Globus pallidus (tissue), 1 donor: ENCODE measurements around the gene ANKS1B.

Experiments used
- DNase-seq: peaks from one replicate; pipeline ENCODE4 v3.0.0-alpha.2; 2015; ENCODE audit warnings: low spot score

ANKS1B gene

DNA sequence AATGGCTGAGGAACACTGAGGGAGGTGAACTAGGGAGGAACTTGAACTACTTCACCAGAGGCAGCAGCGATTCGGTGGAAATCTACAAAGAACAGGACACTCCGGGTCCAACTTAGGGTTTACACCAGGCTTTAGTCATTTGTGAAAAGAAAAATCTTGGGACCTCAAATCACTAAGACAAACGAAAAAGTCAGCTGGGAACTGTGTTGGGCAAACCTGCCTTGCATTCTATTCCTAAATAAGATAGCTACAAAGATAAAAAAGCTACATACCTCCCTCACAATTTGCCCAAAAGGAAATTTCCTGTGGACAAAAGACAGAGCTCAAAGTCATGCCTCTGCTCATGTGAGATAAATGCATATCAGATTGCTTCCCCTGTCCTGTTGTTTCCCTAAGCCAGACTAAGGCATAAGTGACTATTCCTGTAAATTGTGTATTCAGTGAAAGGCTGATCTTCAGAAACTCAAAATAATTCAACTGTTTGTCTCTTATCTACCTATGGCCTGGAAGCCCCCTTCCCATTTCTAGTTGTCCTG lies 1233.1 kb downstream of the ANKS1B start:
- DNase-seq = no peak

DNA sequence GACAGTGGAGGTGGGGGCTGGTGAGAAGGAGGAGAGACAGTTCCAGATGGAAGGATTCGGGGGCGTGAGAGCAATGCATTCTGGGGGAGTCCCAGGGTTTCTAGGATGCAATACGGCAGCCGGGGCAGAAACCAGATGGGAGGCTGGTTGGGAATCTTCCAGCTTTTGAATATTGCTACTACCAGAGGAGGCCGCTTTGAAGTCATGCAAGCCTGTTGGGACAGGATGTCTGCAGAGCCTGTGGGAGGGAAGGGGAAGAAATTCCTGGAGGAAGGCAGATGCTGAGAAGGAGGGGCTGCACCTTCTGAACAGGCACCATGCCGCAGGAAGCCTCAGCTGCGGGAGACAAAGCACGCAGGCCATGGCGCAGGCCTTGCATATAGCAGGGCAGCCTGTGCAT lies 1234.2 kb downstream of the ANKS1B start:
- DNase-seq = no peak

DNA sequence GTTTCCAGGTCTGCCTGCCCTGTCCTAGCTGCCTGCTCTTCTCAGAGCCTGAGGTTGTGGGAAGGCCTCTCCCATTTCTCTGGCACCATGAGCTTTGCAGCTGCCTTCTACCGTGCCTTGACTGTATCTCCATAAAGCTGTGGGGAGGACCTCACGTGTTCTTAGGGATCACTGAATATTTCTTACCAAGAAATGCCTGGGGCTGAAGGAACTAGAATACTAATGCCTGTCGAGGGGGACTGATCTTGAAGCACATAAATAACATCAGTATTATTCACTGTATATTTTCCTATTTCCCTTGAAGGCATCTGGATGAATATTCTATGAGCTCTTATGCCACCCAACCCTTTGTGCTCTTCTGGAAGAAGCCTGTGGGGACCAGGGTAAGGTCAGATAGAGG lies 1236.3 kb downstream of the ANKS1B start:
- no peak for DNase-seq

DNA sequence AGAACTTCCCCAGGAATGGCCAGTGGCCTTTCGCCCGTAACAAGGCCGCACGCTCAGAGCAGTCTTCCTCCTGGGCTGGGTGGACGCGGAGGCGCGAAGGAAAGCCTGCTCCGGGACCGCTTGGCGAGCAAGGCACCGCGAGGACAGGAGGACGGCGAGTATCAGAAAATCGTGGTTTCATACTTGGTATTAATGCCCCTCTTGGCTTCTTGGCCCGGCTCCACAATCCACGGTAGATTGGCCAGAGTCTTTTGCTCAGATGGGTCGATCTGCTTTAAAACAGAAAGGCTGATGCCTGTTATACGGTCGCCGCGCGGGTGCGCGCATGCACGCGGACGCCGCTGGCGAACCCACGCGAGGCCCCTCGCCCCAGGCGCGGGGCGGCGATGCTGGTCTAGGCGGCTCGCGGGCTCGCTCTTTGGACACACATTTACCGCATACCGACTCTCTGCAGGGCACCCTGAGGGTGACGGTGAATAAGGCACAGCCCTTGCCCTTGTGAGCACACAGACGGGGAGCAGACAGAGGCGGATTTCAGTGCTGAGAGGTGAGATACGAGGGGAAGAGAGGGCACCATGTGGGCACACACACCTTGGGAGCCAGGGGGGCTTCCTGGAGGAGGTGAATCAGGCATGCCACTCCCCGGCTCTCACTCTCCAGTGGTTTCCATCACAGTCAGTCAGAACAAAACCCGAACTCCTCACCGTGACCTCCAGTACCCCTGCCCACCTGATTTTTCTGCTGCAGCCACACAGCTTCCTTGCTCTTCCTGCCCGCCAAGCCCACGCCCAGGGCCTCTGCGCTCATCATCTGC lies 1239.0 kb downstream of the ANKS1B start:
- DNase-seq = no peak

DNA sequence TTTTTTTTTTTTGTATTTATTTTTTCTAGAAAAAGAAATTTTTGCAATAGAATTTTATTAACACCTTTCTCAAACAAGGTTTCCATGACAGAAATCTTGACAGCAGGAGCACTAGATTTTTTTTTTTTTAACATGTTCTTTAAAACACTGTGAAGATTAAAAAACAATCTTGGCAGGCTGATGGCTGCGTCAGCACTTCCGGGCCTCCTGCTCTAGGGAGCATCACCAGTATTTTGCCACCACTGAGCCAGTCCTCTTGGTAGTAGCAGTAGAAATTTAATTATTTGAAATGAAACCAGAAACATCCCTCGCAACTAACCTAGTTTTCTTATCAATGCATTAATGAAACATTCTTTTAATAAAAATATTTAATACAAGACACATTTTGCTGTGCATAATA lies 1240.1 kb downstream of the ANKS1B start:
- DNase-seq = no peak

DNA sequence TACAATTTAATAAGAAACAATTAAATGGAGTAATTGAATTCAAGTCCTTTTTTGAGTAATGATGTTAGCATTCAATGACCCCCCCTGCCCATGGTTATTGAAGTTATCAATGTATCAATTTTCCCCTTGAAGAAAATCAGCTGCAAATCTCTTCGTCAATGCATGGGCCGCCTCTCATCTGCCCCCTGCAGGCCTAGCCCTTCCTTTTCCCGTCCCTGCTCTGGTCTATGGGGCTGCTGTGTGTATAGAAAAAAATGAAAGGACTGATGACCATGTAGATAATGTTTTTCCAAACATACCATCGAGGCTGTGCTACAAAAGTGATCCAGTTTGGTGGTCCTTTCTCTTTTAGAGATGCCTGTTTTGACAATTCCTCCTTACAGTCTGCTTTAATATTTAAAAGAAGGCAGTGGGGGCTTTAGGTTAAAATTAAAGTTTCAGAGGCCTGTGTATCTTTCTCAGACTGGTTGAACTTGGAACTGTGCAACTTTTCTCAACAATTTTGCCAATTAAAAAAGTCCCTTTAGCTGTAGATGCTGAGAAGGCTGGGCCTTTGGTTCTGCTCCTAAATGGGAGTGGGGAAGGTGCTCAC lies 1241.3 kb downstream of the ANKS1B start:
- peak; percentile 72 for DNase-seq

DNA sequence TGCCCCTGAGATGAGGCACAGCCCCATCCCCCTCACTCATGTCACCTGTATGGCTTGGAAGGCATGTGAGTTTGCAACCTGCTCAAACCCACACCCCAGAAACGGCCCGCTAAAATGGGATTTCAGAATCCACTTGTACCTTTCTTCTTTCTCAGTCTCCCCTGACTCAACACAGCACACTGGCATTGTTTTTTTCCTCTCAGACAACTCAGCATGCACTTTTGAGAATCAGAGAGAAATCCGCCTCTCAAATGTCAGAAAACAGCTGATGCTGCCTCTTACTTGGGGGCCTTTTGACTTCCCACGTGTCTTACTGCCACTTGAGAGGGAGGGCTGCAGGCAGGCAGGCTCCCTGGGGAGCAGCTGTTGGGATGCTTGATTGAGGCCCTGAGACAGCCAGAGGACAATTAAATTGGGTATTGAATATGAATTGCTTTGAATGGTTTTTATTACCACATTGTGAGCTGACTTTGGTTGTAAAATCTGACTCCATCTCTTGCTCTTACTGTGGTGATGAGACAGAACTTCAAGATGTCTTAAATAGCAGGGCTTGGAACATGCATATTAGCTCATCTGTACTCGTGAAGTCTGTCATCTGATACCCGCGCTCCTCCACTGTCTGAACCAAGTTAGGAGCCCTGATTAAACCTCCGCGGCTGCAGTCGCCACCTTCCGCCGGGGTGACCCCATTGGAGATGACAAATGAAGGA lies 1243.0 kb downstream of the ANKS1B start:
- DNase-seq = no peak

DNA sequence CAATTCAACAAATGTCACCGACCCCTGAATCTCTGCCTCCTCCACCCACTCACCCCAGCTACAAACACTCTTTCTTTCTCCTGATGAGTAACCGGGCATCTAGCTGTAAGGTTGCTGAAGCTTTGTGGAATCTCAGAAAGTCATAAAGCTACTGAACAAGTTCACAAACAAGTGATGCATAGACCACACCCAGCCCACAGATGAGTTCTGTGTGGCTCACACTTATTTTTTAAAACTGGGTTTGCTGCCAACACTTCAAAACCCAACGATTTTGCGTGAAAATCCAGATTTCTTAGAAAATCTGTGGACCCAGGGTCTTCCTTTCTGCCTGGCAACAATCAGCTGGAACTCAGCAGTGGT lies 1243.6 kb downstream of the ANKS1B start:
- no peak for DNase-seq

DNA sequence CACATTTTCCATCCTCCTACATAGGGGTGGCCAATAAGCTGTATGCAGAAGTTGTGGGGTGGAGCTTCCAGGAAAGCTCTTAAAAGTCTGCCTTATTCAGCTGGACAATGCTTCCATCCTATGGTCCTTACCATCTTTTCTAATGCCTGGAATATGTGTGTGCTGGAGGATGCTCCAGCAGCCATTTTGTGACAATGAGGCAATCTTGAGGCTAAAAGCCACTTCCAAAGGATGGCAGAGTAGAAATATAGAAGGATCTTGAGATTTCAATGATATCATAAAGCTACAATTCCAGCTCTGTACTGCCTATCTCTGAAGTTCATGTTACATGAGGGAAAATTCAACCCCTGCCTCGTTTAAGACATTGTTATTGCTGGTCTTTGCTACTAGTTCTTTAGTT lies 1244.0 kb downstream of the ANKS1B start:
- no peak for DNase-seq

DNA sequence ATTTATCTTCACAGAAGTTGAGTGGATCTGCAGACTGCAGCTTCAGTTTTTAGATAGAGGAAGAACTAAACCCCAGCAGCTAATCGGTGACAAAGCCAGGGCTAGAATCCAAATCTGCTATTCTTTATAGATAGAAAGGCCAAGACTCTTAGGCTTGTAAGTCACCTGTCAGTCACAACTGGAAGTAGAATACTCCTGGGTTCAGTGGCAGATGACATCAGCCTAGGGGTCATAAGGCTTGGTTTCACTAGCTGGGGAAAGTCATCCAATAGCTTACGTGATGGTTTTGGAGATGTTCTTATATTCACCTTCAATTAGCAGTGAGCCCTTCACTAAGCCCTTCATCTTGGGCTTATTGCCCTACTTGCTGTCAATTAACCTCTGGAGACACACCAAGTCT lies 1246.2 kb downstream of the ANKS1B start:
- no peak for DNase-seq

DNA sequence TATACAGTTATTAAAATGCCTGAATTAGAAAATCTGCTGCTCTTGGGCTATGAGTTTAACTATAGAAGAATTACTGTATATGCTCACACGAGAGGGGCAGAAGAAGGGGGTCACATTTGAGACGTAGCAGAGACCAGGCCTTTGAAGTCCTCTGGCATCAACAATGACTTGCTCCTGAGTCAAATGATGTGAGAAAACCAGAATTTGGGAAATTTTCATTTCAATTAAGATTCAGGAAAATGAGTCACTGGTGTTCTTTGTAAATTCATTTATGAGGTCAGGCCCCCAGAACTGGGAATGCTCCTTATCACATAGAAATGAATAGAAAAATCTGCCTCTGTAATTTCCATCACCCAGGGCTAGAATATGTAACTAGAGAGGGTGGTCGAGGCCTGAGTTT lies 1246.7 kb downstream of the ANKS1B start:
- DNase-seq = no peak

DNA sequence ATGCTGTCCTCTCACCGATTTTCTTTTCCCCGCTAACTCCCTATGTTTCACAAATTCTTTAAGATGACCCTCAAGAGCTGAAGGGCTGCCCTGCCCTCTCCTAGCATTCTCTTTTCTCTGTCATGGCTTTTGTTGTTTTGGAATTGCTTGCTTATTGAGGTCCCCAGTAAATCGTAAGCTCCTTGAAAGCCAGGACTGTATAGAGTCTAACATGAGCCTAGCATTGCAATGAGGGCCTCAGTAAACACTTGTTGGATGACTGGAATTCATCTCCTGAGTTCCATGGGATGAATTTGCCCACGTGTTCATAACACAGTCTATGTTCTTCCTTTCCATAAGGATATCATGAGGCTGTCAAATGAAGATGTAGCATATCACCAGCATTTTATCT lies 1247.4 kb downstream of the ANKS1B start:
- no peak for DNase-seq

DNA sequence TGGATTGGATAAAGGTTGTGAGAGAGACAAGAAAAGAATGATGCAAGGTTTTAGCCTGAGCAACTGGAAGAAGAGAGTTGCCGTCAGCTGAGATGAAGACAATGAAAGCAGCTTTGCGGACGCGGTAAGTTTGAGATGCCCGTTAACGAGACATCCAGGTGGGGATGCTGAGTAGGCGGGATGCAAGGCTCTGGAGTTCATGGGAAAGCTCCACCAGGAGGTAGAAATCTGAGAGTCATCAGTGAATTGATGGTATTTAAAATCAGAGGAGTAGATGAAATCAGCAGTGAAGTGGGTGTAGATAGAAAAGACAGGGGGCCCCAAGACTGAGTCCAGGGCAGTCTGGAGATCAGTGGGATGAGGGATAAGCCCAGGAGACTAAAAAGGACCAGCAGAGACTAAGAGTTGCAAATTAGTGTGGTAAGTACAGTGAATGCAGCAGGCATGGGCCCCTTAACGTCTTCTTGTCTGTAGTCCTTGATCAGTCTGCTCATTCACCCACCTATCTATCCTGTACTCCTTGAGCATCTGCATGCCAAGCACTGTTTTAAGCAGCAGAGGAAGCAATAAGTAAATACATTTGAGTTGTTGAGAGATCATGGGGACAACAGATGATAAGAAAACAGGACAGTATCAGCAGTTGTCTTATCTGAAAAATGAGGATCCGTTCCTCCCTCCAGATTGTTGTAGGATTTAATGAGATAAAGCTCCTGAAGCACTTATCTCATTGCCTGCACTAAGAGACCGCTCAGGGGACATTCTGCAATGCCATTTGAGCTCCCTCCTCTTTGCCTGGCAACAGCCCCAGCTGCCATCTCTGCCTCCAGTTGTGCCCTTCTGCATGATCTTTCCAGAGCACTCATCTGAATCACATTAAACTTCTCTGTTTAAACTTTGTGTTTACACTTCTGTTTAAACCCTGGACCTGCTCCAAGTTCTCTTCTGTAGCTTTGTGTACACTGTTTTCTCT lies 1248.1 kb downstream of the ANKS1B start:
- no peak for DNase-seq

DNA sequence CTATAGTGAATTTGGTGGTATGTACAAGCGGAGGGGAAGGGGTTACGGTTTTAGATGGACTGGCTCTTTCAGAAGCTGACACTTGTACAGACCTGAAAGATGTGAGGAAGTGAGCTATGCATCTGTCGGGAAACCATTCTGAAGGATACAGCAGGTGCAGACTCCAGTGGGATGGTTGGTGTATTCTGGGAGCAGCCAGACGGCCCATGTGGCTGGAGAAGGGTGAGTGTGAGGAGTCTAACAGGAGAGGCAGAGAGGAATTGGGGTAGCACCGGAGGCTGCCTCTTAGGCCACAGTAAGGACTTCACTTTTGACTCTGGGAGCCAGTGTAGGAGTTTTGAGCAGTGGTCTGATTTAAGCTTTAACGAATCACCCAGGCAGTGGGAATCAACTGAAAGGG lies 1248.9 kb downstream of the ANKS1B start:
- no peak for DNase-seq

DNA sequence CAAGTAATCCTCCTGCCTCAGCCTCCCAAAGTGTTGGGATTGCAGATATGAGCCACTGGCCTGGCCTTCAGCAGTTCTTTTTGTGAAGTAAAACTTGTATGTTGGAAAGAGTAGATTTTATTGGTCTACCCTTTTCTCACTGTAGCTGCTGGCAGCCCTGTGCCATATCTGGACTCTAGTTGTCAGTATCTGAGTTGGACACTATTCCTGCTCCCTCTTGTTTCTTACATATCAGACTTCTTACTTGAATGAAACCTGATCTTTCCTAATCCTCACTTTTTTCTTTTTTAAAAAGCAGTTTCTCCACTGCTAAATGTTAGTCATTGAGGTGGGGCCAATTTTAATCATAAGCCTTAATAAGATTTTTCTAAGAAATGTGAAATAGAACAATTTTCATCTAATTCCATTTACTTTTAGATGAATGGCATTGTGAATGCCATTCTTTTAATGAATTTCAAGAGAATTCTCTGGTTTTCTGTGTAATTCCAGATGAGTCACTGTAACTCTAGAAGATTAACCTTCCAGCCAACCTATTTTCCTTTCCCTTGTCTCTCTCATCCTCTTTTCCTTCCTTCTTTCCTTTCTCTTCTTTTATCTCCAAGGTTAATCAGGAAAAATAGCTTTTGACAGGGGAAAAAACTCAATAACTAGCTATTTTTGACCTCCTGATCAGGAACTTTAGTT lies 1250.9 kb downstream of the ANKS1B start:
- no peak for DNase-seq

DNA sequence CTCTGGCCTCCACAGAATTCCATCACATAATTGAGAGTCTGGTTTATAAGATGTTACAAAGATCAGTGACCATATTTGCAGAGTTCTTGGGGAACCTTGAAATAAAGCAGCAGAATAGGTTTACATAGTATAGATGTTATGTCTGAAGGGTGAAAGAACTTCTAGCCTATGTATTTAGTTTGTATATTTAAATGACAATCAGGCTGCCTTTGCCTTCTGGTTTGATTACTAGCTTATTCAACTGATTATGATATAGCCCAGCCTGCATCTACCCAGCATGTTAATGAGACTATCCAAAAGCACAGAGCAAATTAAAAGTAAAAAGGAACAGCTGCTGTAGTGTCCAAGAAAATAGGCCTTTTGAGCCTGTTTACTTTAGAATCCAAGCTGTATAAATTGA lies 1254.3 kb downstream of the ANKS1B start:
- DNase-seq = no peak

DNA sequence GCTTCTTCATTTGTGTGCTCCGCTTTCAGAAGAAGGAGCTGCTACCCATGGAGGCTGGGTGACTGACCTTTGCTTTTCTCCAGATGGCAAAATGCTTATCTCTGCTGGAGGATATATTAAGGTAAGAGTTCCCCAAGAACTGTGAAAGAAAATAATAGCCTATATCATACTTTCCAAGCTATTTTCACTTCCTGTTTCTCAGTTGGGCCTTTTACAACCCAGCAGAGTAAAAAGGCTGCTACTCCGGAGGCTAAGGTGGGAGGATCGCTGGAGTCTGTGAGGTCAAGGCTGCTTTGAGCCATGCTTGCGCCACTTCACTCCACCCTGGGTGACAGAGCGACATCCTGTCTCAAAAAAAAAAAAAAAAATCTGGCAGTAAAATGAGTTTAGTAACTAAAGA lies 1257.5 kb downstream of the ANKS1B start:
- DNase-seq = no peak

DNA sequence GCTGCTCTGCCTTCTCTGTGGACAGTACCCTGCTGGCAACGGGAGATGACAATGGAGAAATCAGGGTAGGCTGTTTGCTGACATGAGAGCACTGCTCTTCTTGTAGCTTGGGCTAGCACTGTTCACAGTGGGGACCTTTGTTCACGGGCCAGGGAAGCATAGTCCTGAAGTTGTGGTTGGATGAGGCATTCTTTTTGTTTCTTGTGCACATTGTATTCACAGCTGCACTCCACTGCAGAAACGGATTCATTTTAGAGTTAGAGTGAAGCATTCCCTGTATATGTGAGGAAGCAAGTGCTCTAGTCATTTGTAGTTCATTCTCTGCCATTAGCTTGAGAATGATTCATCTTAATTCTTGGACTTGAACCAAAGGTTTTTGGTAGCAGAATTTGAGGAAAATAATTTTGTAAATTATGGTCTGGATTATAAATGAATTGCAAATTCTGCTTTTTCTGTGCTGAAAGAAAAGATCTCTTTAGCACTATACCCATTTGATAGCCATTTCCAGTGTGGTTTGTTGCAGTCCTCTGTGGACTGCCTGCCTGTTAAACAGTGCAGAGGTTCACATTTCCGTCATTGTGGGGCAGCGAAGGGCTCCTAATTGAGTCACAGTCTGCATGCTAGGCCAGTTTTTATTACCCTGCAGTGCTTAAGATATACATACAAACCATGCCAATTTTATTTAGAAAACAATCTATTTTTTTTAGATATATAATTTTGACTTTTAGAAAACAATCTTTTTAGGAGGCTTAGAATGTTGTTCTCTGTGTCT lies 1259.1 kb downstream of the ANKS1B start:
- DNase-seq = peak; percentile 92

DNA sequence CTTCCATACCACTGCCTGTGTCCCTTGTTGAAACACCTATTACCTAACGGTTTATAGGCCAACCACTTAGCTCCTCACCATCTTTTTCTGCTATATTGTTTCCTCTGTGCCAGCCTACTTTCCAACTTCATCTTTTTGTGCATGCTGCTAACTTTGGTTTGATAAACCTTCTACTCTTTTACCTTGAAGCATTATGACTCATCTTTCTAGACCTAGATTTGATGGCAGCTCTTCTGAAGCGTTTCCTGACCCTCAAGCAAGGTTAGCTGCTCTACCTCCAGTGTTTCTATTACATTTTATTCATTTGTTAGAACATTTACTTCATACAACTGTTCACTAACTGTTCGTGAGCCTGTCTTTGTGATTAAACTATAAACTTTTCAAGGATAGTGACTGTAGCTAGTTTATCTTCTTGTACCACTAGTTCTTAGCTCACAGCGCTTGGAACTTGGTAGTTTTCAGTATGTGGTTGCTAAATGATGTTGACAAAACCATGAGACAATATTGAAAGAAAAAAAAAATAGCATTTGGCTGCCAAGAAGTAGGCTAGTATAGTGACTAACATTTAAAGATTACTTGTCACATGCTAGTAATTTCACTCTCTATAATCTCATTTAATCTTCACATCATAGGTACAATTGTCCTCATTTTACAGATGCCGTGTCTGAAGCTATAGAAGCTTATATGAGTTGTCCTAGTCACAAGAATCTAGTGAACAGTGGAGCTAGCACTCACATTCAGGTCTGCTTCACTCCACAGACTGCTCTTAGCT lies 1260.2 kb downstream of the ANKS1B start:
- no peak for DNase-seq

DNA sequence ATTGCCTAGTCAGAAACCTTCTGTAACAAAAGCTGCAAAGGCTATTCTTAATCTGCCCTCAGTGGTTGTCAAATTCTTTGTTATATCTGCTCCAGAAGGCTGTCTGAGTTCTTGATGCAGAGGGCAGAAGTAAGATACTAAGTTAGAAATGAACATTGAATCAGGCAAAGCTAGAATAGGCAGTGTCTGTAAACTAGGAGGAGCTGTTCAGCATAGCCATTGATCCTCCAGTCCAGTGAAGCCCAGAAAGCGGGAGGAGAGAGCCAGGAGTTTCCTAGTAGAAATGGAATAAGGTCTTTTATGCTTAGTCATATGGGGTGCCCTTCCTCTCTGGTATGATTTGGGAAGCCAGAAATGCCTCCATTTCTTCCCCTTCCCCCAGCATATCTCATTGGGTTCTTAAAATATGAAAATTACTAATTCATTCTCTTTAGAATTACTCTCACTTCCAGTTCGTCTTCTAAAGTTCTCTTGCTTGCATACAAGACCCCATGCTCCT lies 1263.5 kb downstream of the ANKS1B start:
- peak; percentile 44 for DNase-seq
